ENCODE results near the gene VWA5B1. TPM values are rescaled to one million over a fixed set of nuclear protein-coding genes. Genes with fewer than 3 reads are reported as not detected.

Gene VWA5B1
- total and polyA plus RNA-seq, 10 of the 15 experiments (the other 5 are each of a cell fraction or from before 2014, with no cell fraction given): under 0.01 to 0.05 (median 0.01) TPM; not detected in 7

DNA sequence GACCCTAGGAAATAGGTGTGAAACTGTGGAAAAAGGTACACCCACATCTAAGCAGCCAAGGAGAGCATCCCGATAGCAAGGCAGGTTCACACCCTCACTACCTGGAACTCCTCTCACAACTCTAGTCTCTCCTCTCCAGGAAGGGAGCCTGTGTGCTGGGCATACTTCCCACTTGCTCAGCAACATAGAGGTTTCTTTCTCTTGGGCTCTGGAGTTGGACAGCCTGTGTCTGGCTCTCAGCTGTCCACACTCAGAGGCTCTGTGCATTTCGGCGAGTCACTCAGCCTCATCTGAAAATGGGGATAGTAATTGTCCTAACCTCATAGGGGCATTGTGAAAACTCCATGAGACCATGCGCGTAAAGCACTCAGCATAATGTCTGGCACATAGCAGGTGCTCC, 29.6 kb upstream of the VWA5B1 start:
- SMC1A ChIA-PET (ENCODE audit: uncharacterized antibody, unreplicated experiment): no interaction called here
- WGBS (ENCODE audit: insufficient coverage, insufficient replicate concordance, low lambda C conversion rate, missing lambda C conversion rate): 84% methylated on average over 5 of the region's 5 CpGs
- POLR2A ChIA-PET: no interaction called here
- CTCF ChIA-PET: interaction anchor here (2.0 kb wide), 1 partner anchor 232 kb away, joined by 4 read pairs; no protein-coding TSS in a partner anchor
- no peak for DNase-seq (ENCODE audit: low read depth, low spot score)
- no peak for FAIRE-seq
- Histone ChIP-seq H3K79me2 (ENCODE audit: control insufficient read depth, insufficient read depth, low read length) (no peaks in the 10 kb centered on the region), H3K36me3 (ENCODE audit: control insufficient read depth in 2 of 2, insufficient read depth in 2 of 2, low read length in 1 of 2) (no peaks in the 10 kb centered on the region; a peak in 1 of 4 replicates), H3K4me1 (ENCODE audit: control insufficient read depth, insufficient read depth, low read length) (no peaks in the 10 kb centered on the region), H3K9me3 (replicated peaks; ENCODE audit: control insufficient read depth, insufficient read depth, low read length) (no peaks in the 10 kb centered on the region), H3K4me3 (no peak overlapping the region), H4K20me1 (ENCODE audit: control insufficient read depth, insufficient read depth) (no peaks in the 10 kb centered on the region), H3K27ac (ENCODE audit: control insufficient read depth, insufficient read depth) (no peak overlapping the region), H3K4me2 (ENCODE audit: control insufficient read depth, insufficient read depth) (no peak overlapping the region), H2AFZ (ENCODE audit: control insufficient read depth, low read depth, low read length) (no peak overlapping the region), H3K9ac (ENCODE audit: control insufficient read depth, insufficient read depth, low read length) (no peak overlapping the region), H3K27me3 (replicated peaks in 1 of 2; ENCODE audit: control insufficient read depth in 2 of 2, insufficient read depth in 2 of 2, low read length in 1 of 2) (no peaks in the 10 kb centered on the region; a peak in 3 of 4 replicates)
- ATAC-seq: no peak
- TF ChIP-seq SREBF2 (IDR thresholded peaks at IDR 0.05; ENCODE audit: low read length) (no peak), MEF2A (IDR thresholded peaks at IDR 0.05; ENCODE audit: insufficient read depth, low read depth, low read length) (no peak), ZNF24 (IDR thresholded peaks at IDR 0.05) (no peak), TCF12 (IDR thresholded peaks at IDR 0.05; ENCODE audit: low read depth, low read length) (no peak), CHD1 (IDR thresholded peaks at IDR 0.05; ENCODE audit: low read depth, low read length) (no peak), NBN (IDR thresholded peaks at IDR 0.05) (no peak), POLR2A (IDR thresholded peaks at IDR 0.05; ENCODE audit: low read depth, low read length) (no peak)
- TF ChIP-seq, protein P1, sequence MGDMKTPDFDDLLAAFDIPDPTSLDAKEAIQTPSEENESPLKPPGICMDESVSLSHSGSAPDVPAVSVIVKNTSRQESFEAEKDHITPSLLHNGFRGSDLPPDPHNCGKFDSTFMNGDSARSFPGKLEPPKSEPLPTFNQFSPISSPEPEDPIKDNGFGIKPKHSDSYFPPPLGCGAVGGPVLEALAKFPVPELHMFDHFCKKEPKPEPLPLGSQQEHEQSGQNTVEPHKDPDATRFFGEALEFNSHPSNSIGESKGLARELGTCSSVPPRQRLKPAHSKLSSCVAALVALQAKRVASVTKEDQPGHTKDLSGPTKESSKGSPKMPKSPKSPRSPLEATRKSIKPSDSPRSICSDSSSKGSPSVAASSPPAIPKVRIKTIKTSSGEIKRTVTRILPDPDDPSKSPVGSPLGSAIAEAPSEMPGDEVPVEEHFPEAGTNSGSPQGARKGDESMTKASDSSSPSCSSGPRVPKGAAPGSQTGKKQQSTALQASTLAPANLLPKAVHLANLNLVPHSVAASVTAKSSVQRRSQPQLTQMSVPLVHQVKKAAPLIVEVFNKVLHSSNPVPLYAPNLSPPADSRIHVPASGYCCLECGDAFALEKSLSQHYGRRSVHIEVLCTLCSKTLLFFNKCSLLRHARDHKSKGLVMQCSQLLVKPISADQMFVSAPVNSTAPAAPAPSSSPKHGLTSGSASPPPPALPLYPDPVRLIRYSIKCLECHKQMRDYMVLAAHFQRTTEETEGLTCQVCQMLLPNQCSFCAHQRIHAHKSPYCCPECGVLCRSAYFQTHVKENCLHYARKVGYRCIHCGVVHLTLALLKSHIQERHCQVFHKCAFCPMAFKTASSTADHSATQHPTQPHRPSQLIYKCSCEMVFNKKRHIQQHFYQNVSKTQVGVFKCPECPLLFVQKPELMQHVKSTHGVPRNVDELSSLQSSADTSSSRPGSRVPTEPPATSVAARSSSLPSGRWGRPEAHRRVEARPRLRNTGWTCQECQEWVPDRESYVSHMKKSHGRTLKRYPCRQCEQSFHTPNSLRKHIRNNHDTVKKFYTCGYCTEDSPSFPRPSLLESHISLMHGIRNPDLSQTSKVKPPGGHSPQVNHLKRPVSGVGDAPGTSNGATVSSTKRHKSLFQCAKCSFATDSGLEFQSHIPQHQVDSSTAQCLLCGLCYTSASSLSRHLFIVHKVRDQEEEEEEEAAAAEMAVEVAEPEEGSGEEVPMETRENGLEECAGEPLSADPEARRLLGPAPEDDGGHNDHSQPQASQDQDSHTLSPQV (IDR thresholded peaks at IDR 0.05): no peak
- BruUV-seq (replicated peaks): no TSS peak
- RAD21 ChIA-PET (ENCODE audit: unreplicated experiment): no interaction called here
- in situ Hi-C loops (cut with MboI) (no loop called here), intact Hi-C loops (cut with micrococcal nuclease; ENCODE audit: unreplicated experiment) (no loop called here)
